Ecto neural progenitor cell (in vitro differentiated cells): ENCODE data around the gene CCR9.
A peak's percentile ranks its signal among the peaks of the same experiment; 100 is the strongest.
"Not testable (repeated sequence)": the region's sequence is repeated elsewhere in the genome, so short reads cannot be mapped to it uniquely, and the experiment has no call there.

Experiments
- DNase-seq: peaks from one replicate; pipeline ENCODE4 v3.0.0-alpha.2; 2018; ENCODE audit warnings: low spot score

Gene CCR9

DNA sequence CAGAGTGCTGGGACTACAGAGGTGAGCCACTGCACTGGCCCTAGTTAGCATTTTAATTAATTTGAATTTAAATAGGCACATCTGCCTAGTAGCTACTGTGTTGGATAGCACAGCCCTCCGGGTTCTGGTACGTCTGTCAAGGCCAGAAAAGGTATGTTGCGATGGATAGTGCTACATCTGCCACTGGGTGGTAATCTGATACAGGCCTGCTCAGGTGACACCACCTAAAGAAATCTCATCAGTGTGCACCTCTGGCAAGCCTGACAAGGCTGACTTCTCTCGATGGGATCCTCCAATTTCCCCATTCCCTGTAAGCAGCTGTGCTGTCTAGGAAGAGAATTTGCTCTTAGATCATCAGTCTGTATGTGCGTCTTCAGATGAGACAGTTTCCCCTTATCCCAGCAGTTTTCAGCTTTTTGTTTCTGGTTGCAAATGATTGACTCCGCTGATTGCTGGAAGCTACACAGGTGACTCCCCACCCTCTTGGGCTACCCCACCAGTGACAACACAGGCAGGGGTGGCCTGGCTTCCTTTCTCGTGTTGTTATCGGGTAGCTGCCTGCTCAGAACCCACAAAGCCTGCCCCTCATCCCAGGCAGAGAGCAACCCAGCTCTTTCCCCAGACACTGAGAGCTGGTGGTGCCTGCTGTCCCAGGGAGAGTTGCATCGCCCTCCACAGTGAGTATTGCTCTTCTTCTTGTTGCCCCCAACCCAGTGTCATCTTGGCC is at the start of gene CCR9:
TSS of gene CCR9 (plus strand) at position 565 of the 727 bp plus-strand sequence. CDS start 8,391 bp downstream, outside the sequence.
- DNase-seq: no peak

GRCh38 chr3:45838466-45838865 is 47.9 kb upstream of the CCR9 start:
- no peak for DNase-seq

- no peak for DNase-seq
Observed at GRCh38 chr3:45841420-45841756, 45.0 kb upstream of the CCR9 start.

DNA sequence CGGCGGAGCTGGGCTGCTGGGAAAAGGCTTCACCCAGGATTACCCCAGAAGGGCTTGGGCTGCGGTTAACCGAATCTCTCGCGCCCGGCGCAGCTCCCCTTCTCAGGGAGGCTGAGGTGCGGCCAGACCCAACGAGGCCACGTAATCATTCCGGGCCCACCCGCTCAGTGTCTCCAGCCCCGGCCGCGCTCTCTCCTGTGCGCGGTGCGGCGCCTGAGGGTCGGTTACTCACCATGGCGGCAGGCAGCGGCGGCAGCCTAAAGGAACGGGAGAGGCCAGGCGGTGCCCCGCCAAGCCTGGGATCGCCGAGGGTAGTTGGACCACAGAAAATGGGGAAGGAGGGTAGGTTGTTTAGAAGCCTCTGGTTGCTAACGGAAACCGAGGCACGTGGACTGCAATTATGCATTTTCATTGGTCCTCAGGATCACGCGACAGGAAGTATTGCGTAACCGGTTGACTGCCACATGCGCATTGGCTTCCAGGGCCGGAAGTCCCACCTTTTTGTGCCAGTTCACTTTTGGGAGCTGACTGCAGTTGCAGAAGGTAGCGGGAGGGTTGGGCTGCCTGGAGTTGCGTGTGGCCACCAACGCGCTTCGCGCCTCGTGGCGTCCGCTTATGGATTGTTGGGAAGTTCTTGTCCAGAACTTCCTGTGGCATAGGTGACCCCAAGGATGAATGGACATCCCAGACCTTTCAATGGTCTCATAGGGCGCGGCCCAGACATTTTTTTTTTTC is 44.4 kb upstream of the CCR9 start, which contains the start of gene LZTFL1:
TSS of gene LZTFL1 (minus strand) at position 363 of the 735 bp plus-strand sequence. CDS start at position 235, 128 bp downstream.
- peak; percentile 91 for DNase-seq

DNA sequence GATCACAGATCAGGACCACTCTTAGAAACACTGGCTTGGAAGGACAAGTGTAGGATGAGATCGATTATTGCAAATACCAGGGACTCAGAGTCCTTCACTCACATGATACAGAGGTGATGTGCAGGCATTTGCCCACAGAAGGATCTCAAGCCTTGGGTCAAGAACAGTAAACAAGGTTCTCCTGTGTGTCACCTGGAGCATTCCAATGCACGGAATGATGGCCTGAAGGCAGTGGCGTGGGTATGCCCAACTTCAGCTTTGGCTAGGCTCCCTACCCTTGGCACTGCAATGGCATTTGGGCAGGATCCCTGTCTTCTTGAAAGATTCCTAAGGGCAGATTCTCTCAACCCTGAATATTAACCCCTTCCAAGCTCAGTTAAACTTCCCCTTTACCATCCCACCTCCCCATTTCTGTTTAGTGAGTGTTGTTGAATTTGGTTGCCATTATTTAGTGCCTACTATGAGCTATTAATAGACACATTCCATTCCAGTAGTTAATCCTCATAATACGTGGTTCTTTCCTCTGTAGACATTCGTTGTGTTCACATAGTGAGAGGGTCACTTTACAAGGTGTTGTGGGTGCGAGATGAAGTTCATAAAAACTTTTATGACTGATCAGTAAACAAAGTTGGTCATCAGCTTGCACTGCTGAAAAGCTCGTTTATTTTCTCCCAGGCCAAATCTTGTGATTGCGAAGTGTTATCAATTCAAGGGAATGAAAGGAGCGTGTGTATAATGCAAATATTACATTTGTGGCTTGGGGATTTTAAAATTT is 43.3 kb upstream of the CCR9 start:
- no peak for DNase-seq

GRCh38 chr3:45844616-45845015 is 41.7 kb upstream of the CCR9 start:
- DNase-seq: no peak

DNA sequence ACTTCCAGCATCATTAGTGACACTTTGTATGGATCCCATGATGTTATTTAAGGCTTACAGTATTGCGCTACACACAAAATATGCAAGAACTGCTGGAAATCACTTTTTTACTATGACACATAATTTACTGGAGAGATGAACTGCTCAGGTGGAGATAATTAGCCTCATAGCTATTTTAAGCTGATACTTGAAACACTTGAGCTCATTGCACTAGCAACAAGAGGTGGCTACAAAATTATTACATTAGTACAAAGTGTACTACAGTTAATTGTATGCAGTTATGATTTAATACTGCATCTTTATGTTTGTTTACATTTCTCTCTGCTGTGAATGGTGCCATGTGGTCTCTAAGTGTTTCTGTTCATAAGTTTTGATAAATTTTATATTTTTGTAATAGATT is 38.0 kb upstream of the CCR9 start:
- no peak for DNase-seq

GRCh38 chr3:45852828-45853227 is 33.5 kb upstream of the CCR9 start:
- no peak for DNase-seq

GRCh38 chr3:45856323-45856722 is 30.0 kb upstream of the CCR9 start:
- not testable (repeated sequence) for DNase-seq

DNA sequence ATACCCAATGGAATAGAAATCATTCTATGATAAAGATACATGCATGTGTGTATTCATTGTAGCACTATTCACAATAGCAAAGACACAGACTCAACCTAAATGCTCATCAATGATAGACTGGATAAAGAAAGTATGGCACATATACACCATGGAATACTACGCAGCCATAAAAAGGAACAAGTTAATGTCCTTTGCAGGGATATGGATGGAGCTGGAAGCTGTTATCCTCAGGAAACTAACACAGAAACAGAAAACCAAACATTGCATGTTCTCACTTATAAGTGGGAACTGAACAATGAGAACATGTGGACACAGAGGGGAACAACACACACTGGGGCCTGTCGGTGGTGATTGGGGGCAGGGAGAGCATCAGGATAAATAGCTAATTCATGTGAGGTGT is 29.3 kb upstream of the CCR9 start:
- not testable (repeated sequence) for DNase-seq

DNA sequence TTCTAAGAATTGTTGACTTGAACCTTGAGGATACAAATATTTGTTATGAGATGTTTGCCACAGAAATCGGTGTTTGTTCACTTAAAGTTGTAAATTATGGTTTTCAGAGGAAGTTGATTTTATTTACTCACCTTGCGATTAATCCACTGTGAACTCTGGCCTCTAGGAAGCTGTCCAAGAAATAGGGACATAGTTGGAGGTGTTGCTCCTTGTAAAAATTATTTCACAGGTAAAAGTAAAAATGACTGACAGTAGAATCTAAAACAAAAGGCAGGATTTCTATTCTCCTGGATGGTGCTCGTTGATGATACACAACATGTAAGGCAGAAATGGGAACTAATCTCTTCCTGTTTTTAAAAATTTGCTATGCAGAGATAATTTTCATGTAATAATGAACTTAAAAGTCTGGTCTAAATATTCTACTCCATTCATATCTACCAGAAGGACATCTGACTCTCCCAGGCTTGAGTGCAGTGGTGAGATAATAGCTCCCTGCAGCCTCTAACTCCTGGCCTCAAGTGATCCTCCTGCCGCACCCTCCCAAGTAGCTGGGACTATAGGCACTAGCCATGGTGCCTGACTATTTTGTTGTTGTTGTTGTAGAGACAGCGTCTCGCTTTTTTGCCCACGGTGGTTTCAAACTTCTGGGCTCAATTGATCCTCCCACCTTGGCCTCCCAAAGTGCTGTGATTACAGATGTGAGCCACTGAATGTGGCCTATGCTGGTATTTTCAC is 27.4 kb upstream of the CCR9 start:
- DNase-seq: no peak

GRCh38 chr3:45860481-45860880 is 25.9 kb upstream of the CCR9 start:
- no peak for DNase-seq

DNA sequence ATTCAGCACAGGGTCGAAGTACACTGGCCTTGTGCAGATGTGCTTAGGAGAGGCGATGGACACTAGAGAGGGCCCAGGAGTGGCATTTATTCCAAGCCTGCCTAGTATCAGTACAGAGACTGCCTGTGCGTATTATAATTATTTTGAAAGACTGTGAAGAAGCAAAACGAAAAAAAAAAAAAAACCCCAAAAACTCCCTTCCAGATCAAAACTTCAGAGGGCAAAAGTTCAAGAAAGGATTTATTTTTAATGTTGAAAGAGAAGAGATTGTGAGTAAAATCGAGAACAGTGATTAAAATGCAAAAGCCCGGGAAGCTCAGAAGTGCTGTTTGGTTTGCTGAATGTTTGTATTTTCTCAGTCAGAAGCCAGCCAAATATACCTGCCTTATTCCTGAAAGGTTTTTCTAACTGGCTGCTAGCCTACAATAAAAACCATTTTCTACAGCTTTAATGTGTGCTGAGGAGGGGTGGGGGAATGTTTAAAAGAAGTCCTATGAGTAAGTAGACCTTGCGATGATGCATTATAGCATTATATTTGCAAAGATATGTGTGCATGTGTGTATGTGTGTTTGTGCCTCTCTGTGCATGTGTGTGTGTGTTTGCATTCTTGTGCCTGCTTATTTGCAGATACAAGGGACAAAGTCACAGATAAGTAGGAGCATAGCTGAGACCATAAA is 25.2 kb upstream of the CCR9 start:
- DNase-seq: no peak

- DNase-seq: no peak
Observed at GRCh38 chr3:45864760-45865519, 21.4 kb upstream of the CCR9 start.

DNA sequence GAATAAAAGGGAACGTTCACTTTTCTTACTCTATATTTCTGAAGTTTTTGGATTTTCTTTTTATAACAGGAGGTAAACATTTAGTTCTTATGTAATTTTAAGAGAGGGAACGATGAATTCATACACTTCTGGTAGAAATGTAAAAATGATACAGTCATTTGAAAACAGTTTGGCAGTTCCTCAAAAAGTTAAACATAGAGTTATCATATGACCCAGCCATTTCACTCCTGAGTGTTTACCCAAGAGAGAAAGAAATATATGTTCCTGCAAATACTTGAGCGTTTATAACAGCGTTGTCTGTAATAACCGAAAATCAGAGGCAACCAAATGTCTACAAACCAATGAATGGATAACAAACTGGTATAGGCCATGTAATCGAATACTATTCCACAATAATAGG is 20.8 kb upstream of the CCR9 start:
- no peak for DNase-seq

GRCh38 chr3:45868213-45868612 is 18.1 kb upstream of the CCR9 start:
- DNase-seq: no peak

- DNase-seq: no peak
Observed at GRCh38 chr3:45868650-45869049, 17.7 kb upstream of the CCR9 start.

DNA sequence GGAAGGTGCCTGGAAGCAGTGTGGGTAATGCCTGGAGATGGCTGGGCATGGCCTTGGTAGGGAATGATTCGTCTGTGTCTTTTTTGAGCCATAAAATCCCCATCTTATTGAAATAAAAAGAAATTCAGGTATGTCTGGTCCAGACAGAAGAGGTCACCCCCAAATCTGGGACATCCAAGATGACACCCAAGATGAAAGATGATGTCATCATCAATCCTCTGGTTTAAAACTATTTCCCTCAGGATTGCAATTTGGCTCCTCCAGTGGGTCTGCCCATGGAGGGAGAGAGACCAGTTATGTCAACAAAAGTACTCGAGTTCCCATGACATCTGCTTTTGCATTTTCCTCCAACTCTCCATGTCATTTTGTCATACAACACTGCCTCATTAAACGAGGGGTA is 16.7 kb upstream of the CCR9 start:
- no peak for DNase-seq

DNA sequence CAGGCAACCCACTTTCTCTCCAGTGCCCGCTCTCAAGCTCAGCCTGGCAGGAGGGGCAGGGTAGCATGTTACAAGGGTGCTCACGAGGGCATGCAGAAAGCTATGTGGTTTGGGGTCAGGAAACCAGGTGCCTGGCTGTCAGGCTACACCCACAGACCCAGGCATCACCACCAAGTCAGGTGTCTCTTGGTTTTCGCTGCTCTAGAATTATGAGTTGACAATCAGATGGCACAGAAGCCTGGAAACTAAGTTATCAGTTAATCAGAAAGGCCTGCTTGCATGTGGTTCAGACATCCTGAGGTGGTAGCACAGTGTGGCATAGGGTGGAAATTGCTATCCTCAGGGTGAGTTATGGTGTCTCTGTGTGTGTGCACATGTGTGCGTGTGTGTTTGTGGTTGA is 16.2 kb upstream of the CCR9 start:
- DNase-seq: no peak

GRCh38 chr3:45871780-45872179 is 14.6 kb upstream of the CCR9 start:
- DNase-seq: no peak

DNA sequence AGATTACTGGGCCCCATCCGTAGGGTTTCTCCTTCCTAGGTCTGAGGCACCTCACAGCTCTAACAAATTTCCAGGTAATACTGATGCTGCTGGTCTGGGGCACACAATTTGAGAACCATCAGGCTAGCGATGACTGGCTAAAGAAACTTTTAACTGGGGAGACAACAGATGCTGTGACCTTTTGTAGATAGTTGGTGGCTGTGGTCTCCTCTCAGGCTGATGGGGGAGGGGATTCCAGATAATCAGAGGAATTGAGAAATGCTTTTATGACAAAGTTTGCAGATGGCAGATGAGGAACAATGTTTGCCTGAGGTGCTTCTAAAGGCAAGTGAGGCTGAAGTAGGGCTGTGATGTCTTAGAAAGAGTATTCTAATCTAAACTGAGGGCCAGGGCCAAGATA is 13.8 kb upstream of the CCR9 start:
- DNase-seq: no peak
